Measurements from ENCODE around the gene EPHB1. TPM values are rescaled to one million over a fixed set of nuclear protein-coding genes. Genes with fewer than 3 reads are reported as not detected.

Gene EPHB1

DNA sequence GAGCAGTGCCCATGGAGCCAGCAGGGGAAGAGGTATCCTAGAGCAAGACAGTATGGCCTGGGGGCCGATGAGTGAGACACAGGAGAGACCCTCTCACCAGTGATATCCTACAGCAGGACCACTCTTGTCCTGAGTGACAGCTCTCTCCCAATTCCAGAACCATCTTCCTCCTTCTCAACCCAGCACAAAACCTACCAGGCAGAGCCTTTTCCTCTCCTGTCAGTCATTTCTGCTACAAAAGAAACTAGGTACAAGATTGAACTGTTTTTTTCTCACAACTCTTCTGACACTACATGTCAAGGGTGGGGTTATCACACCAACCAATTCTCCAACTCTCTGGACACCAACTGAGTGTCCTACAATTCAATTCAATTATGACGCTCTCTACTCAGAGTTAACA, 506.6 kb downstream of the EPHB1 start:
- no peak overlapping the region for H2AFZ ChIP-seq (ENCODE audit: low read depth, low read length)
- 75% methylated on average over 2 of the region's 2 CpGs for WGBS
- no peak overlapping the region for H3K14ac ChIP-seq (ENCODE audit: low read length in 2 of 2)

DNA sequence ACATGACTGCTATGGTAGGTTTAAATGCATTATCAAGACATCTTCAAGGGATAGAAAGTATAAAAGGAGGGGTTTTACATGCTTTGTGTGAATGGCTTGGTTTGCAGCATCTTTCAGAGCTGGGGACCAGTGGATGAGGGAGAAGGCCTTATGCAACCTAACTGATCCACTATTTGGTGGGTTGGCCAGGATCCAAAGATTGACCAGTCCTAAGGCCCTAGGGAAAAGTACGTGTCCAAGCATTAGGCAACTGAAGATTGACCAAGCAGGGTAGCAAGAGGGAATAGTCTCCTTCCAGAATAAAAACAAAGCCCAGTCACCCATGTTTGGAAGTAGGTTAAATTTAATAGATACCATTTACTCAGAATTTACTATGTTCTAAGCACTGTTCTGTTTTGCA, 509.3 kb downstream of the EPHB1 start:
- Histone ChIP-seq H3K36me3 (ENCODE audit: control insufficient read depth in 1 of 2, insufficient read depth in 2 of 2, low read depth in 1 of 2, low read length in 2 of 2) (no peaks in the 10 kb centered on the region), H2BK12ac (ENCODE audit: low read length in 2 of 2) (no peak overlapping the region), H4K91ac (ENCODE audit: low read length) (no peak overlapping the region), H3K9ac (ENCODE audit: low read length) (no peak overlapping the region), H3K4me2 (ENCODE audit: low read length, poor library complexity, severe bottlenecking) (no peak overlapping the region), H3K4ac (ENCODE audit: low read depth in 1 of 2, low read length in 2 of 2) (no peak overlapping the region), H3K14ac (ENCODE audit: low read length in 2 of 2) (no peak overlapping the region), H3K4me3 (ENCODE audit: insufficient read depth in 1 of 2, low read depth in 1 of 2, low read length in 2 of 2) (no peak overlapping the region), H2AK5ac (ENCODE audit: low read length, severe bottlenecking) (no peak overlapping the region), H3K79me1 (replicated peaks; ENCODE audit: low read length, poor library complexity, severe bottlenecking) (no peaks in the 10 kb centered on the region), H2BK5ac (ENCODE audit: low read depth, low read length, poor library complexity, severe bottlenecking) (no peak overlapping the region), H4K8ac (ENCODE audit: low read length) (no peak overlapping the region), H2BK15ac (ENCODE audit: low read depth, poor library complexity, severe bottlenecking) (no peak overlapping the region), H3K9me3 (ENCODE audit: control insufficient read depth, low read length) (peaks cover 12% of the 10 kb centered on the region), H3K4me1 (ENCODE audit: control insufficient read depth, insufficient read depth, low read depth, low read length) (no peaks in the 10 kb centered on the region), H3K18ac (ENCODE audit: low read depth in 1 of 2, low read length in 2 of 2) (no peak overlapping the region), H3K27me3 (ENCODE audit: control insufficient read depth in 1 of 2, insufficient read depth in 1 of 2, low read length in 2 of 2) (no peaks in the 10 kb centered on the region), H2BK120ac (ENCODE audit: low read depth, low read length) (no peak overlapping the region), H3K23ac (ENCODE audit: low read length in 2 of 2) (no peak overlapping the region), H3K27ac (ENCODE audit: low read length, poor library complexity, severe bottlenecking) (no peak overlapping the region), H2AFZ (ENCODE audit: low read depth, low read length) (no peak overlapping the region)
- no peak for DNase-seq
- no CpG with 5 or more reads among the region's 1 CpG for WGBS

More for the DNA sequence above, 506.6 kb downstream of the EPHB1 start:
- no peak overlapping the region for H4K91ac ChIP-seq (ENCODE audit: low read length)
- H3K23ac ChIP-seq (ENCODE audit: low read length in 2 of 2), result no peak overlapping the region
- H3K4me3 ChIP-seq (ENCODE audit: insufficient read depth in 1 of 2, low read depth in 1 of 2, low read length in 2 of 2), result no peak overlapping the region
- H3K4ac ChIP-seq (ENCODE audit: low read depth in 1 of 2, low read length in 2 of 2), result no peak overlapping the region
- H3K4me2 ChIP-seq (ENCODE audit: low read length, poor library complexity, severe bottlenecking), result no peak overlapping the region
- no peaks in the 10 kb centered on the region for H3K27me3 ChIP-seq (ENCODE audit: control insufficient read depth in 1 of 2, insufficient read depth in 1 of 2, low read length in 2 of 2)
- H3K36me3 ChIP-seq (ENCODE audit: control insufficient read depth in 1 of 2, insufficient read depth in 2 of 2, low read depth in 1 of 2, low read length in 2 of 2), result no peaks in the 10 kb centered on the region
- no peak for DNase-seq
- H3K27ac ChIP-seq (ENCODE audit: low read length, poor library complexity, severe bottlenecking), result no peak overlapping the region
- no peak overlapping the region for H2BK5ac ChIP-seq (ENCODE audit: low read depth, low read length, poor library complexity, severe bottlenecking)
- H2BK120ac ChIP-seq (ENCODE audit: low read depth, low read length), result no peak overlapping the region
- H3K18ac ChIP-seq (ENCODE audit: low read depth in 1 of 2, low read length in 2 of 2), result no peak overlapping the region
- no peak overlapping the region for H4K8ac ChIP-seq (ENCODE audit: low read length)
- no peak overlapping the region for H2AK5ac ChIP-seq (ENCODE audit: low read length, severe bottlenecking)
- H3K9me3 ChIP-seq (ENCODE audit: control insufficient read depth, low read length), result peaks cover 12% of the 10 kb centered on the region
- H3K4me1 ChIP-seq (ENCODE audit: control insufficient read depth, insufficient read depth, low read depth, low read length), result no peaks in the 10 kb centered on the region
- no peak overlapping the region for H3K9ac ChIP-seq (ENCODE audit: low read length)
- no peaks in the 10 kb centered on the region for H3K79me1 ChIP-seq (replicated peaks; ENCODE audit: low read length, poor library complexity, severe bottlenecking)
- H2BK15ac ChIP-seq (ENCODE audit: low read depth, poor library complexity, severe bottlenecking), result no peak overlapping the region
- H2BK12ac ChIP-seq (ENCODE audit: low read length in 2 of 2), result no peak overlapping the region

Small RNA genes lying within 50 kb of the gene (small RNA-seq; reads per million reads assigned to genes)
- 0.86 reads per million for gene RNA5SP141 (ENCODE audit: low read depth)
- not detected for gene RNU6-1174P (ENCODE audit: low read depth)
